ENCODE results near the gene DNAH6.
A peak's percentile ranks its signal among the peaks of the same experiment; 100 is the strongest.

Gene DNAH6

DNA sequence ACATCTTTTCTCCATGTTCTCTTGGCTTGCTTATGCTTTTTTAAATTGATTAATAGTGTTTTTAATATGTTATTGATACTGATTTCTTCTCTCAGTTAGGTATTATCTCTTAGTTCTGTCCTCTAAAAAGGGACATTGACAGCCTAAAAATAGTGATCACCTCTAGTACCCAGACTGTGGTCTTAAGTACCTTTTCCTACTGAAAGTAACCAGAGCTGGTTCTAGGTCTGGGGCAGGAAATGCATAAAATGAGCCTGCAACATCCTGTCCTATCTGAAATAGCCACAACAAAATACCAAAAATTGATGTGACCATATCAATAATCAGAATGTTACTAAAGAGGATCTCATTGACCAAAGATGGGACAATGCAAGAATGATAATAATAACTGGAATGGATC lies 113.3 kb downstream of the DNAH6 start:
- H3K4me3 ChIP-seq (ENCODE audit: low read depth, low read length): no peak overlapping the region
- TF ChIP-seq, protein P1, sequence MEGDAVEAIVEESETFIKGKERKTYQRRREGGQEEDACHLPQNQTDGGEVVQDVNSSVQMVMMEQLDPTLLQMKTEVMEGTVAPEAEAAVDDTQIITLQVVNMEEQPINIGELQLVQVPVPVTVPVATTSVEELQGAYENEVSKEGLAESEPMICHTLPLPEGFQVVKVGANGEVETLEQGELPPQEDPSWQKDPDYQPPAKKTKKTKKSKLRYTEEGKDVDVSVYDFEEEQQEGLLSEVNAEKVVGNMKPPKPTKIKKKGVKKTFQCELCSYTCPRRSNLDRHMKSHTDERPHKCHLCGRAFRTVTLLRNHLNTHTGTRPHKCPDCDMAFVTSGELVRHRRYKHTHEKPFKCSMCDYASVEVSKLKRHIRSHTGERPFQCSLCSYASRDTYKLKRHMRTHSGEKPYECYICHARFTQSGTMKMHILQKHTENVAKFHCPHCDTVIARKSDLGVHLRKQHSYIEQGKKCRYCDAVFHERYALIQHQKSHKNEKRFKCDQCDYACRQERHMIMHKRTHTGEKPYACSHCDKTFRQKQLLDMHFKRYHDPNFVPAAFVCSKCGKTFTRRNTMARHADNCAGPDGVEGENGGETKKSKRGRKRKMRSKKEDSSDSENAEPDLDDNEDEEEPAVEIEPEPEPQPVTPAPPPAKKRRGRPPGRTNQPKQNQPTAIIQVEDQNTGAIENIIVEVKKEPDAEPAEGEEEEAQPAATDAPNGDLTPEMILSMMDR (IDR thresholded peaks at IDR 0.05; ENCODE audit: insufficient read depth, low read length, missing control alignments): no peak
- DNase-seq (ENCODE audit: low read depth, low spot score): no peak
- ChIA-PET CTCF (interaction anchor here (2.5 kb wide), 1 partner anchor 132 kb away, joined by 5 read pairs; no protein-coding TSS in a partner anchor), POLR2A (no interaction called here)

DNA sequence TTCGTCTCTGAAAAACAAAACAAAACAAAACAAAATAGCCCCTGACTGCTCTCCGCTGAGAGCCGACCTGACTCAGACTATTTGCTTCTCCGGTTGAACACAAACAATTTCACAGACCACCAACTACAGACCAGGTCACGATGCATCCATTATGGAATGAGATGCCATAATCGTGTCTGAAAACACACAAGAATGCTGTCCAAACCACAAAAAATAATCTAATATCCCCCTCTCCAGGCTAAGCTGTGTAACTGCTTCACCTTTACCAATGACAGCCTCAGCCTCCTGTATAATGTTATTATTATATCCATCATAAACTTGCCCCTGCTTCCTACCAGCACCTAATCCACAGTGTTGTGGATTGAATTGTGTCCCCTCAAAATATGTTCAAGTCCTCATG lies 114.7 kb downstream of the DNAH6 start:
- TF ChIP-seq, protein P1 (IDR thresholded peaks at IDR 0.05; ENCODE audit: insufficient read depth, low read length, missing control alignments): peak; percentile 27
- H3K4me3 ChIP-seq (ENCODE audit: low read depth, low read length): no peak overlapping the region
- ChIA-PET CTCF (interaction anchor here (1.2 to 2.5 kb wide), 2 partner anchors 69 to 134 kb away, joined by 3 to 5 read pairs; no protein-coding TSS in a partner anchor), POLR2A (no interaction called here)
- no peak for DNase-seq (ENCODE audit: low read depth, low spot score)

DNA sequence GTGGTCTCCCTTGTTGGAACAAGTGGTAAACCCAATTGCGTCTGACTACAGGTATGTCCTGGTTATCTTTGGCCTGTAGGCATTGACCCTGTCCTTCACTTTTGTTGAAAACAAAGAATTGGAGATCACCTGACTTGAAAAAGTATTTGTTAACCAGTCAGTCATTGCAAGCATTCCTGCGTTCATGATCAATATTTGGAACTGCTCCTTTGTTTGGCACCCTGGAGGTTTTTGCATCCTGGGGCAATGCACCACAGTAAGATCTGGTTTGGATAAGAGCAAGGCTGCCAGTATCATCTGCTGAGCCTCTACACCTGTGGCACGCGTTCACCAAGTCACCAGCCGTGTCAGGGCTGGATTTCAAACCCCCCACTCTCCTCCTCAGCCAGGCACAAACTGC lies 115.7 kb downstream of the DNAH6 start:
- DNase-seq (ENCODE audit: low read depth, low spot score): no peak
- TF ChIP-seq, protein P1 (IDR thresholded peaks at IDR 0.05; ENCODE audit: insufficient read depth, low read length, missing control alignments): no peak
- POLR2A ChIA-PET: no interaction called here
- H3K4me3 ChIP-seq (ENCODE audit: low read depth, low read length): no peak overlapping the region
- CTCF ChIA-PET: interaction anchor here (2.5 kb wide), 1 partner anchor 135 kb away, joined by 5 read pairs; no protein-coding TSS in a partner anchor

DNA sequence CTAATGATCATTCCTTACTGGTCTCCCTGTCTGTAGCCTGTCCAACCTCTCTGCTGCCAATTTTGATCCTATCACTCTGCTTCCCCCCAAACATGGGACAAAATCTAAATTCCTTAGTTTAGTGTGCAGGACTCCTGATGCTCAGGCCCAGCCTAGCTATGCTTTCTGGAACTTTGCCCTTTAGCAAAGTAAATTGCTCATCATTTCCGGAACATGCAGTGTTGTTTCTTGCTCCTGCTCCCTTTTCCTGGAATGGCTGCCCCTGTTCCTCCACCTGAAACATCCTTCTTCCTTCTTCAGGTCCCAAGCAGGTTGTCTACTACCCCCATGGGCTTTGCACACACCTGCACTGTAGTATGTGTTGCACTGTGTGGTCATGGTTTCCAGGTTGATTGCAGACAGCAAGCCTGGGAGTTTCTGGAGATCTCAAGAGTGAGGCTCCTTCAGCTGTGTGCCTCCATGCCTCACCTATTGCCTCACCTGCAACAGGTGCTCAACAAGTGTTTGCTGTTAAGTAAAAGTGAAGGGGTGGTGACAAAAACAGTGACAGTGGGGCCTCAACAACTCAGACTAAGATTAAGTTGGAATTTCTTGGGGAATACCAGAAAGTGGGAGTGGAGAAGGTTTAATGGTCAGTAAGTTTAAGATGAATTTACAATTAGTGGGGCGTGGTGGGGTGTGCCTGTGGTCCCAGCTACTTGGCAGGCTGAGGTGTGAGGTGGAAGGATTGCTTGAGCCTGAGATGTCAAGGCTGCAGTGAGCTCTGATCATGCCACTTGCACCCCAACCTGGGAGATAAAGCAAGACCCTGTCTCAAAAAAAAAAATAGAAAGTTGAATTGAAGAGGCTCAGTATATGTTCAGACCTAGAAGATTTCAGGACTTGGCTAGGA lies 120.0 kb downstream of the DNAH6 start:
- H3K4me3 ChIP-seq (ENCODE audit: low read depth, low read length): no peak overlapping the region
- ChIA-PET POLR2A (no interaction called here), CTCF (no interaction called here)
- TF ChIP-seq, protein P1 (IDR thresholded peaks at IDR 0.05; ENCODE audit: insufficient read depth, low read length, missing control alignments): no peak
- DNase-seq (ENCODE audit: low read depth, low spot score): no peak

DNA sequence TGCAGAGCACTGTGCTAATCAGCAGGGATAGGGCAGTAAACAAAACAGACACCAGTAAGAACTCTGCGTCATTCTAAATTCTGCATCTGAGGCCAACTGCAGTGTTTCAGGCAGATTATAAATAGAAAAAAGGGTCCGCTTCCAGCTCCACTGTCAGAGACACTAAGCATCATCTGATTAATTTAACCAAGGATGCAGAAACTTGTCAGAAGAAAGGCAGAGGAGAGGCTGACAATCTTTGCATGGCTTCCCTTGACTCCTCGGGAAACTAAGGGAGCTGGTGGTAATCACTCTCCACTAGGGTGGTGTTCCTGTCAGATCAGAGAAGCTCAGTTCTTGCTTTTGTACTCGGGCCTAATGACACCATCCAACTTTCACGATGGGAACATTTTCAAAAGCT lies 123.5 kb downstream of the DNAH6 start:
- H3K4me3 ChIP-seq (ENCODE audit: low read depth, low read length): no peak overlapping the region
- CTCF ChIA-PET: no interaction called here
- TF ChIP-seq, protein P1 (IDR thresholded peaks at IDR 0.05; ENCODE audit: insufficient read depth, low read length, missing control alignments): no peak
- no peak for DNase-seq (ENCODE audit: low read depth, low spot score)
- POLR2A ChIA-PET: no interaction called here

DNA sequence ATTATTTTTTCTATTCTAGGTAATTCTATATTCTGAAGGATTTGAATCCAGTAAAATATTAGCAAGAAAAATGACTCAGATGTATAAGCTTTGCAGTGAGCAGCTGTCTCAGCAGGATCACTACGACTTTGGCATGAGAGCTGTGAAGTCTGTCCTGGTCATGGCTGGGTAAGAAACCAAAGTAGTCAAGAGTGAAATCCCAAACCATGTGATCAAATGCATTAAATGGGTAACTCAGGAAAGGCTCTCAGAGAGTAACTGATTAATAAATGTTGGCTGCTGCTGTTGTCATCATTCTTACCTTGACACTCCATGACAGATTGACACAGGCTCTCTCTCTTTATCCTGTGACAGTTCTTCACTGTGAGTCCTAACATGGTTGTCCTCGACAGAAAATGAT lies 124.1 kb downstream of the DNAH6 start:
- POLR2A ChIA-PET: no interaction called here

More for the DNA sequence above, 124.1 kb downstream of the DNAH6 start:
- TF ChIP-seq, protein P1 (IDR thresholded peaks at IDR 0.05; ENCODE audit: insufficient read depth, low read length, missing control alignments): no peak
- H3K4me3 ChIP-seq (ENCODE audit: low read depth, low read length): no peak overlapping the region
- no peak for DNase-seq (ENCODE audit: low read depth, low spot score)
- CTCF ChIA-PET: no interaction called here

Measured in AG04449 (cell line).